Dedifferentiated amniotic fluid mesenchymal stem cell (primary cell): ENCODE results near the gene CAMK1G.

Experiments
- DNase-seq: peaks from one replicate; pipeline ENCODE4 v3.0.0-alpha.2; 2016; ENCODE audit errors: extremely low spot score

Gene CAMK1G

GRCh38 chr1:209619696-209620486 is 36.4 kb downstream of the CAMK1G start:
- no peak for DNase-seq

GRCh38 chr1:209620487-209620884 is 37.0 kb downstream of the CAMK1G start:
- DNase-seq, result peak; percentile 30

- no peak for DNase-seq
These were observed 37.8 kb downstream of the CAMK1G start for GRCh38 chr1:209621286-209621685.

- DNase-seq, result no peak
These were observed 38.5 kb downstream of the CAMK1G start for GRCh38 chr1:209621741-209622655.

- DNase-seq, result no peak
These were observed 39.6 kb downstream of the CAMK1G start for GRCh38 chr1:209622841-209623829.

GRCh38 chr1:209624558-209625549 is 41.3 kb downstream of the CAMK1G start:
- DNase-seq, result no peak

- DNase-seq, result no peak
These were observed 42.3 kb downstream of the CAMK1G start for GRCh38 chr1:209625791-209626285.

- no peak for DNase-seq
These were observed 43.0 kb downstream of the CAMK1G start for GRCh38 chr1:209626346-209627026.

GRCh38 chr1:209627027-209627731 is 43.7 kb downstream of the CAMK1G start:
- DNase-seq, result no peak

GRCh38 chr1:209627732-209628196 is 44.2 kb downstream of the CAMK1G start:
- DNase-seq, result peak; percentile 36

- DNase-seq, result no peak
These were observed 45.2 kb downstream of the CAMK1G start for GRCh38 chr1:209628618-209629299.

- no peak for DNase-seq
These were observed 46.3 kb downstream of the CAMK1G start for GRCh38 chr1:209629621-209630382.

- no peak for DNase-seq
These were observed 47.1 kb downstream of the CAMK1G start for GRCh38 chr1:209630383-209631225.

- no peak for DNase-seq
These were observed 50.0 kb downstream of the CAMK1G start for GRCh38 chr1:209633335-209633997.

- no peak for DNase-seq
These were observed 50.7 kb downstream of the CAMK1G start for GRCh38 chr1:209634005-209634737.
